ENCODE results near the gene RIC3. TPM values are rescaled to one million over a fixed set of nuclear protein-coding genes. Genes with fewer than 3 reads are reported as not detected.

The RIC3 gene
- total RNA-seq, 2 donors from 2014 or later = 23.5 to 25.3 TPM

- TF ChIP-seq CTCF (conservative IDR thresholded peaks at IDR 0.05) = no peak
- H3K27ac Mint-ChIP-seq = no peak overlapping the region
- DNase-seq = peak; percentile 26
- H3K4me1 Mint-ChIP-seq = peaks cover 25% of the 10 kb centered on the region
- H3K4me3 ChIP-seq (ENCODE audit: low read length) = no peak overlapping the region
- H3K4me1 ChIP-seq (ENCODE audit: control insufficient read depth, insufficient read depth, low read length) = peaks cover 11% of the 10 kb centered on the region
- 92 to 94% methylated on average over 6 to 8 of the region's 8 CpGs for WGBS, 2 experiments (ENCODE audit: insufficient coverage in 1 of 2, insufficient read length in 1 of 2)
- no peaks in the 10 kb centered on the region for H3K36me3 ChIP-seq (ENCODE audit: control insufficient read depth, insufficient read depth, low read length)
- H3K27me3 Mint-ChIP-seq (ENCODE audit: insufficient read depth) = peaks cover 9% of the 10 kb centered on the region
- no peaks in the 10 kb centered on the region for H3K27me3 ChIP-seq (ENCODE audit: control insufficient read depth, insufficient read depth, low read length, poor library complexity, severe bottlenecking)
- H3K36me3 Mint-ChIP-seq (ENCODE audit: low read depth) = no peaks in the 10 kb centered on the region
- no peak overlapping the region for H3K27ac ChIP-seq (ENCODE audit: low read depth, low read length)
- no peaks in the 10 kb centered on the region for H3K9me3 ChIP-seq (ENCODE audit: control insufficient read depth, low read length)
- H3K4me3 Mint-ChIP-seq = no peak overlapping the region
- no peak overlapping the region for H3K9ac ChIP-seq (ENCODE audit: extremely low read depth, low read length, poor library complexity, severe bottlenecking)
- H3K9me3 Mint-ChIP-seq = no peaks in the 10 kb centered on the region
Measured at GRCh38 chr11:8069771-8070170, 99.1 kb downstream of the RIC3 start.

- Mint-ChIP-seq H3K27me3 (ENCODE audit: insufficient read depth) (peaks cover 12% of the 10 kb centered on the region), H3K36me3 (ENCODE audit: low read depth) (no peaks in the 10 kb centered on the region), H3K9me3 (no peaks in the 10 kb centered on the region), H3K27ac (no peak overlapping the region), H3K4me1 (peaks cover 25% of the 10 kb centered on the region), H3K4me3 (no peak overlapping the region)
- Histone ChIP-seq H3K9ac (ENCODE audit: extremely low read depth, low read length, poor library complexity, severe bottlenecking) (no peak overlapping the region), H3K27me3 (ENCODE audit: control insufficient read depth, insufficient read depth, low read length, poor library complexity, severe bottlenecking) (no peaks in the 10 kb centered on the region), H3K36me3 (ENCODE audit: control insufficient read depth, insufficient read depth, low read length) (no peaks in the 10 kb centered on the region), H3K9me3 (ENCODE audit: control insufficient read depth, low read length) (no peaks in the 10 kb centered on the region), H3K4me1 (ENCODE audit: control insufficient read depth, insufficient read depth, low read length) (peaks cover 11% of the 10 kb centered on the region), H3K27ac (ENCODE audit: low read depth, low read length) (no peak overlapping the region), H3K4me3 (ENCODE audit: low read length) (no peak overlapping the region)
- WGBS, 2 experiments (ENCODE audit: insufficient coverage in 1 of 2, insufficient read length in 1 of 2) = 84 to 89% methylated on average over 12 to 15 of the region's 15 CpGs
- no peak for TF ChIP-seq CTCF (conservative IDR thresholded peaks at IDR 0.05)
- peak; percentile 45 for DNase-seq
Measured at GRCh38 chr11:8068605-8069221, 100.1 kb downstream of the RIC3 start.

DNA sequence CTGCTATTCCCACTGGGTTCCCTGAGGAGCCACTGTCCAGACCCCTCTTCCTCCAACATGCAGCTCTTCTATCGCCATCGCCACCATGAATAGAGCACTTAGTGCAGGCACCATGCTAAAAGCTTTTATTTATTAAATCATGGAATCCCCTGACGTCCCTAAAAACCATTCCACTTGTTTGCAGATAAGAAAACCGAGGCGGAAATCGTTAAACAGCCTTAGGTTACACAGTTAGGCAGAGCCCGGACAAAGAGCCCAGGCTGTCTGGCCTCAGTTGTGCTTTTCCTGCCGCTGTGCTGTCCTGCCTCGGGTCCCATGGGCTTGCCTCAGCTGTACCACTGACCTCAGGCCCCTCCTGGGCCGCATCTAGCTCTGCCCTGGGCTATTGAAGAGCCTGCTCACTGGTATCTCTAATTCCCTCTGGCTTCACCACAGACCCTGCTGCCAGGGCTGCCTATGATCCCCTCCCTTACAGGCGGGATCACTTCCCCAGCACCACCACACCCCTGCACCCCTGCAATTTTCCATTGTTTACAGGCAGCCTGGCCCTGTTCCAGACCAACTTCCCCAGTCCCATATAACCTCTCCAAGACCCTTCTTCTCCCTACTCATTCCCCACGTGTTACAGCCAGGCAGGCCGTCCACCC is 100.8 kb downstream of the RIC3 start:
- TF ChIP-seq CTCF (conservative IDR thresholded peaks at IDR 0.05) = no peak
- peaks cover 12% of the 10 kb centered on the region for H3K27me3 Mint-ChIP-seq (ENCODE audit: insufficient read depth)
- no peak overlapping the region for H3K27ac Mint-ChIP-seq
- H3K4me1 Mint-ChIP-seq = peaks cover 19% of the 10 kb centered on the region
- H3K9ac ChIP-seq (ENCODE audit: extremely low read depth, low read length, poor library complexity, severe bottlenecking) = no peak overlapping the region
- H3K4me3 ChIP-seq (ENCODE audit: low read length) = no peak overlapping the region
- no peaks in the 10 kb centered on the region for H3K36me3 ChIP-seq (ENCODE audit: control insufficient read depth, insufficient read depth, low read length)
- no peaks in the 10 kb centered on the region for H3K9me3 ChIP-seq (ENCODE audit: control insufficient read depth, low read length)
- H3K36me3 Mint-ChIP-seq (ENCODE audit: low read depth) = no peaks in the 10 kb centered on the region
- H3K27ac ChIP-seq (ENCODE audit: low read depth, low read length) = no peak overlapping the region
- no peak overlapping the region for H3K4me3 Mint-ChIP-seq
- 80 to 86% methylated on average over 11 to 13 of the region's 13 CpGs for WGBS, 2 experiments (ENCODE audit: insufficient coverage in 1 of 2, insufficient read length in 1 of 2)
- H3K9me3 Mint-ChIP-seq = no peaks in the 10 kb centered on the region
- peak; percentile 45 for DNase-seq
- no peaks in the 10 kb centered on the region for H3K27me3 ChIP-seq (ENCODE audit: control insufficient read depth, insufficient read depth, low read length, poor library complexity, severe bottlenecking)
- peaks cover 11% of the 10 kb centered on the region for H3K4me1 ChIP-seq (ENCODE audit: control insufficient read depth, insufficient read depth, low read length)
